Erythroblast (primary cell): Measurements from ENCODE around the gene SPPL2B.

Experiments
- DNase-seq, 2 experiments: peaks; one replicate each; lab custom pipeline; 2025; lab: John Stamatoyannopoulos, UW
- GATA1 ChIP-seq: IDR thresholded peaks from 2 replicates; pipeline ENCODE4 v1.6.1; 2011; ENCODE audit warnings: low read depth, mild to moderate bottlenecking, control low read depth, low read length, moderate library complexity
- POLR2A ChIP-seq: IDR thresholded peaks from 2 replicates; pipeline ENCODE4 v1.6.1; 2011; ENCODE audit warnings: mild to moderate bottlenecking, low read length

SPPL2B gene

GRCh38 chr19:2363419-2363818, 34.9 kb downstream of the SPPL2B start:
- TF ChIP-seq GATA1 (no peak), POLR2A (no peak)
- DNase-seq = no peak

GRCh38 chr19:2365201-2365970, 36.9 kb downstream of the SPPL2B start:
- DNase-seq = no peak
- TF ChIP-seq GATA1 = no peak
- no peak for TF ChIP-seq POLR2A

- no peak for TF ChIP-seq POLR2A
- TF ChIP-seq GATA1 = no peak
- DNase-seq = no peak
Observed at GRCh38 chr19:2371656-2372055, 43.2 kb downstream of the SPPL2B start.

GRCh38 chr19:2372076-2372612, 43.7 kb downstream of the SPPL2B start:
- TF ChIP-seq POLR2A (no peak), GATA1 (no peak)
- no peak for DNase-seq

- no peak for DNase-seq
- no peak for TF ChIP-seq POLR2A
- TF ChIP-seq GATA1 = no peak
Observed at GRCh38 chr19:2374808-2375207, 46.3 kb downstream of the SPPL2B start.

- no peak for DNase-seq
- TF ChIP-seq POLR2A (no peak), GATA1 (no peak)
Observed at GRCh38 chr19:2375353-2376121, 47.1 kb downstream of the SPPL2B start.

GRCh38 chr19:2376784-2377519, 48.5 kb downstream of the SPPL2B start:
- TF ChIP-seq POLR2A (no peak), GATA1 (no peak)
- DNase-seq = no peak

- TF ChIP-seq POLR2A (no peak), GATA1 (no peak)
- no peak for DNase-seq
Observed at GRCh38 chr19:2380567-2380966, 52.1 kb downstream of the SPPL2B start.

GRCh38 chr19:2381148-2381820, 52.8 kb downstream of the SPPL2B start:
- TF ChIP-seq GATA1 = no peak
- TF ChIP-seq POLR2A = no peak
- no peak for DNase-seq

GRCh38 chr19:2382530-2383222, 54.2 kb downstream of the SPPL2B start:
- no peak for TF ChIP-seq GATA1
- TF ChIP-seq POLR2A = no peak
- no peak for DNase-seq

- no peak for DNase-seq
- TF ChIP-seq GATA1 (no peak), POLR2A (no peak)
Observed at GRCh38 chr19:2385053-2385721, 56.7 kb downstream of the SPPL2B start.
